ENCODE results near the gene FFAR3. TPM values are rescaled to one million over a fixed set of nuclear protein-coding genes. Genes with fewer than 3 reads are reported as not detected.

Gene FFAR3
- total and polyA plus RNA-seq, 2 donors (not counting 3 experiments of a cell fraction or from before 2014, with no cell fraction given) = not detected

GRCh38 chr19:35381318-35381717 is 23.1 kb downstream of the FFAR3 start:
- Histone ChIP-seq H3K36me3 (ENCODE audit: control insufficient read depth in 2 of 2, extremely low read depth in 1 of 2, insufficient read depth in 2 of 2, low read length in 2 of 2) (no peaks in the 10 kb centered on the region), H3K4me1 (ENCODE audit: control insufficient read depth, extremely low read depth, insufficient read depth, low read length) (no peaks in the 10 kb centered on the region), H3K9ac (replicated peaks; ENCODE audit: extremely low read depth, insufficient read depth, low read length) (no peak overlapping the region), H3K9me1 (replicated peaks; ENCODE audit: control insufficient read depth, extremely low read depth, insufficient read depth, low read length) (no peaks in the 10 kb centered on the region), H3K4me2 (ENCODE audit: insufficient read depth, low read length) (no peak overlapping the region), H3K27me3 (ENCODE audit: control insufficient read depth in 2 of 2, insufficient read depth in 2 of 2, low read length in 2 of 2) (no peaks in the 10 kb centered on the region), H3K4me3 (replicated peaks in 1 of 3; ENCODE audit: insufficient read depth in 1 of 3, low read depth in 1 of 3, low read length in 3 of 3) (no peak overlapping the region), H2AFZ (ENCODE audit: low read depth, low read length) (no peak overlapping the region), H3K27ac (ENCODE audit: insufficient read depth, low read depth, low read length) (no peak overlapping the region), H3K9me3 (replicated peaks; ENCODE audit: control insufficient read depth, insufficient read depth, low read length) (no peaks in the 10 kb centered on the region), H4K20me1 (replicated peaks; ENCODE audit: control insufficient read depth, extremely low read depth, insufficient read depth, low read length) (no peaks in the 10 kb centered on the region), H3K79me2 (ENCODE audit: control insufficient read depth, insufficient read depth, low read length) (no peaks in the 10 kb centered on the region)
- no peak for FAIRE-seq
- intact Hi-C loops (cut with micrococcal nuclease) = no loop called here
- BruUV-seq (replicated peaks) = no TSS peak
- dilution Hi-C loops (cut with MboI; ENCODE audit: extremely low pct_ligation_motif_present, low sequenced_read_pairs) = no loop called here
- DNase-seq (ENCODE audit: low read depth, low spot score) = no peak
- TF ChIP-seq GATA2 (IDR thresholded peaks at IDR 0.05; ENCODE audit: insufficient read depth, insufficient read length, low read depth, low read length) (no peak), MAX (IDR thresholded peaks at IDR 0.05; ENCODE audit: insufficient read depth, insufficient read length) (no peak), JUN (IDR thresholded peaks at IDR 0.05; ENCODE audit: borderline replicate concordance, insufficient read depth, insufficient read length, low read depth) (no peak)
- POLR2A ChIA-PET = no interaction called here
- CTCF ChIA-PET = no interaction called here

- Histone ChIP-seq H2AFZ (ENCODE audit: low read depth, low read length) (no peak overlapping the region), H3K27ac (ENCODE audit: insufficient read depth, low read depth, low read length) (no peak overlapping the region), H3K4me3 (replicated peaks in 1 of 3; ENCODE audit: insufficient read depth in 1 of 3, low read depth in 1 of 3, low read length in 3 of 3) (no peak overlapping the region), H3K9me3 (replicated peaks; ENCODE audit: control insufficient read depth, insufficient read depth, low read length) (no peaks in the 10 kb centered on the region), H3K4me1 (ENCODE audit: control insufficient read depth, extremely low read depth, insufficient read depth, low read length) (no peaks in the 10 kb centered on the region), H3K36me3 (ENCODE audit: control insufficient read depth in 2 of 2, extremely low read depth in 1 of 2, insufficient read depth in 2 of 2, low read length in 2 of 2) (no peaks in the 10 kb centered on the region), H3K79me2 (ENCODE audit: control insufficient read depth, insufficient read depth, low read length) (no peaks in the 10 kb centered on the region), H3K9me1 (replicated peaks; ENCODE audit: control insufficient read depth, extremely low read depth, insufficient read depth, low read length) (no peaks in the 10 kb centered on the region), H3K9ac (replicated peaks; ENCODE audit: extremely low read depth, insufficient read depth, low read length) (no peak overlapping the region), H3K4me2 (ENCODE audit: insufficient read depth, low read length) (no peak overlapping the region), H4K20me1 (replicated peaks; ENCODE audit: control insufficient read depth, extremely low read depth, insufficient read depth, low read length) (no peaks in the 10 kb centered on the region), H3K27me3 (ENCODE audit: control insufficient read depth in 2 of 2, insufficient read depth in 2 of 2, low read length in 2 of 2) (no peaks in the 10 kb centered on the region)
- ChIA-PET POLR2A (no interaction called here), CTCF (no interaction called here)
- intact Hi-C loops (cut with micrococcal nuclease) (no loop called here), dilution Hi-C loops (cut with MboI; ENCODE audit: extremely low pct_ligation_motif_present, low sequenced_read_pairs) (no loop called here)
- TF ChIP-seq MAX (IDR thresholded peaks at IDR 0.05; ENCODE audit: insufficient read depth, insufficient read length) = no peak
- TF ChIP-seq EZH2 (IDR thresholded peaks at IDR 0.05; ENCODE audit: borderline replicate concordance, low read depth, low read length, severe bottlenecking) = no peak
- no peak for TF ChIP-seq POLR2AphosphoS5 (IDR thresholded peaks at IDR 0.05; ENCODE audit: insufficient read depth, low read depth, low read length)
- no peak for TF ChIP-seq JUN (IDR thresholded peaks at IDR 0.05; ENCODE audit: borderline replicate concordance, insufficient read depth, insufficient read length, low read depth)
- TF ChIP-seq FOS (IDR thresholded peaks at IDR 0.05; ENCODE audit: borderline replicate concordance, insufficient read depth, low read length) = no peak
- no peak for TF ChIP-seq CTCF (IDR thresholded peaks at IDR 0.05; ENCODE audit: extremely low read depth in 1 of 2, insufficient read depth in 1 of 2, low read depth in 1 of 2, low read length in 2 of 2)
- no peak for TF ChIP-seq MYC (IDR thresholded peaks at IDR 0.05; ENCODE audit: low read depth, low read length)
- TF ChIP-seq POLR2A (IDR thresholded peaks at IDR 0.05; ENCODE audit: low read depth, low read length) = no peak
- no peak for TF ChIP-seq GATA2 (IDR thresholded peaks at IDR 0.05; ENCODE audit: insufficient read depth, insufficient read length, low read depth, low read length)
- no TSS peak for BruUV-seq (replicated peaks)
- FAIRE-seq (no peak), DNase-seq (ENCODE audit: low read depth, low spot score) (no peak)
Observed at GRCh38 chr19:35381926-35382325, 23.7 kb downstream of the FFAR3 start.

Data from endothelial cell of umbilical vein (primary cell).